Breast epithelium (tissue), 3 donors: Measurements from ENCODE around the gene CLRN1.

Source experiments
- CTCF ChIP-seq, 3 donors: fragments of 450-650 bp; IDR thresholded peaks; one replicate each; pipeline ENCODE4 v1.5.1; 2016 to 2017; ENCODE audit warnings: antibody characterized with exemption in 3 of 3, mild to moderate bottlenecking in 3 of 3, moderate library complexity in 3 of 3
- POLR2A ChIP-seq: fragments of 450-650 bp; IDR thresholded peaks from one replicate; pipeline ENCODE4 v1.6.1; 2016; ENCODE audit warnings: antibody characterized with exemption, mild to moderate bottlenecking, moderate library complexity
- POLR2AphosphoS5 ChIP-seq, 3 donors: sonication (generic); formaldehyde crosslinking; IDR thresholded peaks; one replicate each; pipeline ENCODE4 v1.6.1; 2017; ENCODE audit warnings: antibody characterized with exemption in 3 of 3

DNA sequence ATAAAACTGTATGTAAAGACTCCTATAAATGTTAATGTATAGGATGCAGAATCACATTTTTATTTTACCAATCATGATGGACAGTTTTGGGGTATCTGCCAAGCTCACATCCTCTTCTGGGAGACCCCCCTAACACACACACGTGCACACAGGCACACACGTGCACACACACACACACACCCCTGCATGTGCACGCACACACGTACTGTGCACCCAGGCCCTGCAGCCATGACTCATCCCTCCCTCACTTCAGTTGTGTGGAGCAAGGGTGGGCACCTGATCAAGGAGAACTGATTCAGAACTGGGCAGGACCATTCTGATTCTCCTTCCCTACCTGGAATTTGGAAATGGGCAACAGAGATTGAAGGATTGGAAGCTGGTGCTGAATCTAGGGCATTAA lies 51.3 kb downstream of the CLRN1 start:
- TF ChIP-seq POLR2A (no peak), CTCF (IDR thresholded peaks at IDR 0.05) (no peak), POLR2AphosphoS5 (IDR thresholded peaks at IDR 0.05) (no peak)
